Lung (tissue), 12 donors: ENCODE results near the gene CIAPIN1. TPM values are rescaled to one million over a fixed set of nuclear protein-coding genes. Genes with fewer than 3 reads are reported as not detected.
"Not testable (repeated sequence)": the region's sequence is repeated elsewhere in the genome, so short reads cannot be mapped to it uniquely, and the experiment has no call there.

Experiments
- ATAC-seq: fragments of 200-7000 bp; cut with Tn5 transposase; one replicate; pipeline ENCODE4 v1.9.1; 2020; ENCODE audit warnings: moderate number of reproducible peaks; ENCODE audit not compliant: insufficient read depth, low FRiP score
- DNase-seq, 3 donors: peaks; one replicate each; pipeline ENCODE4 v3.0.0-alpha.2; 2013 to 2017
- H3K27ac ChIP-seq, 2 donors: one replicate each; pipeline ENCODE4 v1.5.1; 2013; ENCODE audit warnings: mild to moderate bottlenecking in 2 of 2, moderate library complexity in 2 of 2, control low read depth in 1 of 2, inconsistent platforms in 1 of 2, low read depth in 1 of 2, low read length in 1 of 2
- H3K27me3 ChIP-seq, 3 donors: one replicate each; pipeline ENCODE4 v1.5.1; 2013; ENCODE audit warnings: low read length in 2 of 3; ENCODE audit not compliant: control insufficient read depth in 3 of 3, insufficient read depth in 3 of 3
- H3K36me3 ChIP-seq, 4 donors: one replicate each; pipeline ENCODE4 v1.5.1; 2013; ENCODE audit warnings: low read length in 4 of 4, mild to moderate bottlenecking in 1 of 4, moderate library complexity in 1 of 4; ENCODE audit not compliant: control insufficient read depth in 4 of 4, insufficient read depth in 4 of 4
- H3K4me1 ChIP-seq, 5 donors: one replicate each; pipeline ENCODE4 v1.5.1; 2013; ENCODE audit warnings: low read length in 5 of 5, mild to moderate bottlenecking in 2 of 5, moderate library complexity in 1 of 5; ENCODE audit not compliant: control insufficient read depth in 5 of 5, insufficient read depth in 5 of 5
- H3K4me3 ChIP-seq: one replicate; pipeline ENCODE4 v1.5.1; 2013; ENCODE audit warnings: mild to moderate bottlenecking, control low read depth, moderate library complexity
- H3K9ac ChIP-seq, 2 donors: one replicate each; pipeline ENCODE4 v1.5.1; 2013; ENCODE audit warnings: low read length in 2 of 2, control low read depth in 1 of 2; ENCODE audit not compliant: insufficient read depth in 1 of 2
- H3K9me3 ChIP-seq, 4 donors: one replicate each; pipeline ENCODE4 v1.5.1; 2013; ENCODE audit warnings: low read length in 3 of 4, mild to moderate bottlenecking in 1 of 4, moderate library complexity in 1 of 4; ENCODE audit not compliant: control insufficient read depth in 4 of 4, insufficient read depth in 3 of 4
- WGBS, 2 donors: extraction: QIAGEN DNeasy Blood & Tissue Kit; methylation state at CpG; one replicate each; pipeline ENCODE4 v1.1.7; 2013; 5-methylcytosine and 5-hydroxymethylcytosine counted together
- polyA plus RNA-seq, 2 donors: library from polyadenylated mRNA; stranded (reverse); fragments of 200-250 nt; gene quantifications; one replicate each; pipeline ENCODE4 v1.2.1, GENCODE V29; 2013
- total RNA-seq, 2 donors: library from RNA; depleted of rRNA in 1 of 2; stranded (reverse); fragments of >200 nt in 1 of 2; gene quantifications; one replicate each; pipeline ENCODE4 v1.2.1, GENCODE V29; 2014 to 2021
- TF ChIP-seq, protein P1 (sequence below): IDR thresholded peaks from 2 replicates; pipeline ENCODE4 v1.5.1; 2012; ENCODE audit warnings: mild to moderate bottlenecking; ENCODE audit errors: control extremely low read depth, extremely low read depth
- donor health status: control.
- donor health status: control.
- donor health status: Bipolar disorder and iron deficiency.
- donor health status: healthy.
- donor health status: DM: yes; HTN: yes; CAD: no.

CIAPIN1 gene
- total and polyA plus RNA-seq, 4 donors, result 24.0 to 69.6 (median 37.7) TPM

DNA sequence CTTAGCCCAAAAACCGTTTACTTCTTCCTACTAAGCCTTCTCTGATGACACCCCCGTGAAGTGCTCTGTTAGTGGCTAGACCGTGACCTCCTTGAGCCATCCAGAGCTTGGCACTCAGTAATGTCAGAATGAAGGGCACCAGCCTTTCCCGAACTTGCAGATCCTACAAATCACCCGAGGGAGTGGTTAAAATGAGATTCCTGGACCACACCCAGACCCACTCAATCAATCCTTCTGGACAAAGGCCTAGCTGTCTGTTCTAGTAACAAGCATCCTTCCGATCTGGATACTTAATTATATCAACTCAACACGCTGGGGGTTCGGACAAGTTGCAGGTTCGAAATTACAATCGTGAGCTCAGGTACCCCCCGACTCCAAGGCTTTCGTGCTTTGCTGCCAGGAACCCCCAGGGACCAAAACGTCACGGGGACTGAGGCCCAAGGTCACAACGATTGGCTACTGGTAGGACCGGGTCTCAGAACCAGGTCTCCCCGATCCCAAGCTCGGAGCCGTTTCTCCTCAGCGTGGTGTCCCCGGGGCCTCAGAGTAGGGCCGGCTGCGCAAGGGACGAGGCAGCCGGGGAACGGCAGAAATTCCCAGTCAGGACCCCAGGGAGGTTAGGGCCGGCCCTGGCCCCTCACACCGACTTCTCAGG is 527 bp downstream of the CIAPIN1 start:
- Histone ChIP-seq H3K9ac (peak overlapping the region; percentile 75 to 86), H3K4me3 (peak overlapping the region; percentile 99), H3K36me3 (peaks cover 0 to 3% (median 0%) of the 10 kb centered on the region in 4 donors), H3K4me1 (peaks cover 0 to 13% (median 6%) of the 10 kb centered on the region in 5 donors), H3K27me3 (no peaks in the 10 kb centered on the region), H3K9me3 (no peaks in the 10 kb centered on the region), H3K27ac (peak overlapping the region; percentile 85 to 97)
- TF ChIP-seq, protein P1, sequence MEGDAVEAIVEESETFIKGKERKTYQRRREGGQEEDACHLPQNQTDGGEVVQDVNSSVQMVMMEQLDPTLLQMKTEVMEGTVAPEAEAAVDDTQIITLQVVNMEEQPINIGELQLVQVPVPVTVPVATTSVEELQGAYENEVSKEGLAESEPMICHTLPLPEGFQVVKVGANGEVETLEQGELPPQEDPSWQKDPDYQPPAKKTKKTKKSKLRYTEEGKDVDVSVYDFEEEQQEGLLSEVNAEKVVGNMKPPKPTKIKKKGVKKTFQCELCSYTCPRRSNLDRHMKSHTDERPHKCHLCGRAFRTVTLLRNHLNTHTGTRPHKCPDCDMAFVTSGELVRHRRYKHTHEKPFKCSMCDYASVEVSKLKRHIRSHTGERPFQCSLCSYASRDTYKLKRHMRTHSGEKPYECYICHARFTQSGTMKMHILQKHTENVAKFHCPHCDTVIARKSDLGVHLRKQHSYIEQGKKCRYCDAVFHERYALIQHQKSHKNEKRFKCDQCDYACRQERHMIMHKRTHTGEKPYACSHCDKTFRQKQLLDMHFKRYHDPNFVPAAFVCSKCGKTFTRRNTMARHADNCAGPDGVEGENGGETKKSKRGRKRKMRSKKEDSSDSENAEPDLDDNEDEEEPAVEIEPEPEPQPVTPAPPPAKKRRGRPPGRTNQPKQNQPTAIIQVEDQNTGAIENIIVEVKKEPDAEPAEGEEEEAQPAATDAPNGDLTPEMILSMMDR, result no peak
- 2 to 5% methylated on average over 28 of the region's 28 CpGs for WGBS, 2 donors
- DNase-seq (peak in 2 of 3 donors; percentile 33 to 37), ATAC-seq (peak; percentile 3)

DNA sequence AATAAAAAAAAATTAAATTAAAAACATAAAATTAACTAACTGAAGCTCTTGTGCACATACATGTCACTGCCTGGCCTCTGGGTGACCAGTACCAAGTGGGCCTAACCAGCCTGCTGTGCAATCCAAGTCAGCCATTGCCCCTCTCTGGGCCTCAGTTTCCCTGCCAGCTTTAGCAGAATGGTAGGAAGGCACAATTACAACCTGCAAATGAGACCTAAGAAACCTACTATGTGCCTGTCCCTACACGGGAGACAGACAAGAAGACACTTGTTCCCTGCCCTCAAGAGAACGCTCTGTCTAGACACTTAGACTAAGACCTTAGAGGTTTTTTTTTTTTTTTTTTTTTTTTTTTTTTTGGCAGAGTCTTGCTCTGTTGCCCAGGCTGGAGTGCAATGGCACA is 1.7 kb downstream of the CIAPIN1 start:
- no peak for ATAC-seq
- 96 to 98% methylated on average over 2 of the region's 2 CpGs for WGBS, 2 donors
- H3K4me3 ChIP-seq, result no peak overlapping the region

DNA sequence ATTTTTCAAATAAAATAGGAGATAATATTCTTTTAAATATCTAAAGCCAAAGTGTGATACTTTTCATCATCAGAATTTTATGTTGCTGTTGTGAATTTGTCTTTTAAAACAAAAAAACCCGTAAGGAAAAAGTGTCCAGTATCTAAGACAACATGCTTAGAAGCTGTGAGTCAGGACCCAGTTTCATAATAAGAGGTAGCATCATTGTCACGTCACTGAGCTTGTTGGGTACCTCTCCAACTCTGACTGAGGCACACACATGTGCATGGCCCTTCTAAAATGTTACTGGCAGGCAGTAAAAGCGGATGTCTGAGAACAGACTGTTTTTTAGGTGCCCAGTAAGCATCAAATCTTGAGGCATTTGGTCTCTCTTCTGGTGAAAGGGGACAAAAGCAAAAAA is 2.5 kb downstream of the CIAPIN1 start:
- Histone ChIP-seq H3K9me3 (peaks cover 0 to 3% (median 2%) of the 10 kb centered on the region in 4 donors), H3K27ac (no peak overlapping the region), H3K9ac (no peak overlapping the region), H3K4me3 (no peak overlapping the region), H3K27me3 (no peaks in the 10 kb centered on the region), H3K36me3 (peaks cover 0 to 11% (median 6%) of the 10 kb centered on the region in 4 donors), H3K4me1 (peaks cover 0 to 13% (median 6%) of the 10 kb centered on the region in 5 donors)
- ATAC-seq (no peak), DNase-seq (no peak)
- 84 to 88% methylated on average over 3 of the region's 3 CpGs for WGBS, 2 donors
- TF ChIP-seq, protein P1, result no peak

More for the DNA sequence above, 1.7 kb downstream of the CIAPIN1 start:
- H3K9ac ChIP-seq, result no peak overlapping the region
- H3K4me1 ChIP-seq, result peaks cover 0 to 13% (median 6%) of the 10 kb centered on the region in 5 donors
- H3K27ac ChIP-seq, result no peak overlapping the region
- H3K9me3 ChIP-seq, result peaks cover 0 to 2% (median 0%) of the 10 kb centered on the region in 4 donors
- no peaks in the 10 kb centered on the region for H3K27me3 ChIP-seq
- H3K36me3 ChIP-seq, result peaks cover 0 to 6% (median 3%) of the 10 kb centered on the region in 4 donors
- TF ChIP-seq, protein P1, result no peak
- no peak for DNase-seq

DNA sequence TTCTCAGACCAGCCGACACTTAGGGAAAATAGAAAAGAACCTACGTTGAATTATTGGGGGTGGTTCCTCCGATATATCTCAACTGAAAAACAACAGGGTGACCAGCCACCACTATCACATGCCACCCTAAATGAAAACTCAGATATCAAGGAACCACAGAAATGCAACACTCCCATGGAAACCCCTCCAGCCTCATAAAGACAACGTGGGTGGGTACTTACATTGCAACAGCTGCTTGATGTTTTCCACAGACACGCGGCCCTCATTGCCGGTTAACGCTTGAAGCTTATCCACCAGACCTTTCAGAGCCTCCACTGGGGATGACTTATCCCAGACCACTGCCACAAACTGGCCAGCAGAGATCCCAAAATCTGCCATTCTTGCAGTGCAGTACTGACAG is 6.6 kb downstream of the CIAPIN1 start:
- H3K9ac ChIP-seq, H3K27ac ChIP-seq, ATAC-seq, H3K4me3 ChIP-seq, DNase-seq, H3K27me3 ChIP-seq, H3K4me1 ChIP-seq, H3K9me3 ChIP-seq: not testable (repeated sequence)
- WGBS, 2 donors, result 74 to 96% methylated on average over 8 of the region's 8 CpGs
- H3K36me3 ChIP-seq, result peaks cover 14 to 22% (median 18%) of the 10 kb centered on the region in 4 donors

DNA sequence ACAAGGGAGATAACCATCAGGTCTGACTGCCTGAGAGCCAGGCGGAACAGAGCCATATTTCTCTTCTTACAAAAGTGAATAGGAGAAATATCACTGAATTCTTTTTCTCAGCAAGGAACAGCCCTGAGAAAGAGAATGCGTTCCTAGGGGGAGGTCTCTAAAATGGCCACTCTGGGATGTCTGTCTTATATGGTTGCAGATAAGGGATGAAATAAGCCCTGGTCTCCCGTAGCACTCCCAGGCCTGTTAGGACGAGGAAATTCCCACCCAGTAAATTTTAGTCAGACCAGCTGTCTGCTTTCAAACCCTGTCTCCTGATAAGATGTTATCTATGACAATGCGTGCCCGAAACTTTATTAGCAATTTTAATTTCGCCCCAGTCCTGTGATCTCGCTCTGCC is 7.2 kb downstream of the CIAPIN1 start:
- not testable (repeated sequence) for H3K27me3 ChIP-seq, DNase-seq, H3K9me3 ChIP-seq, H3K27ac ChIP-seq, H3K4me3 ChIP-seq, ATAC-seq, H3K4me1 ChIP-seq, H3K9ac ChIP-seq
- peaks cover 16 to 28% (median 19%) of the 10 kb centered on the region in 4 donors for H3K36me3 ChIP-seq
- WGBS, 2 donors, result 96 to 99% methylated on average over 8 of the region's 8 CpGs
